CD8-positive, alpha-beta memory T cell (primary cell): ENCODE measurements around the gene FOXP2. TPM values are rescaled to one million over a fixed set of nuclear protein-coding genes. Genes with fewer than 3 reads are reported as not detected.
"Not testable (repeated sequence)": the region's sequence is repeated elsewhere in the genome, so short reads cannot be mapped to it uniquely, and the experiment has no call there.

Experiments used
- CTCF ChIA-PET: fragments of 350-600 bp; sonication (Branson Sonifier 250); formaldehyde crosslinking; loops from one replicate; lab custom pipeline; 2021; ENCODE audit warnings: antibody characterized with exemption; lab: Charles Lee
- POLR2A ChIA-PET: fragments of 350-600 bp; sonication (Branson Sonifier 250); formaldehyde crosslinking; loops from one replicate; lab custom pipeline; 2021; ENCODE audit warnings: antibody characterized with exemption; lab: Charles Lee
- DNase-seq, 5 donors: peaks; one replicate each; pipeline versions ENCODE4 v3.0.0 to v3.0.0-alpha.2; 2020 to 2022; ENCODE audit warnings: mixed read lengths in 1 of 5
- H3K27ac ChIP-seq: one replicate; pipeline ENCODE4 v1.7.0; 2013; ENCODE audit warnings: low read depth, mild to moderate bottlenecking, low read length, moderate library complexity
- H3K27me3 ChIP-seq: 2 replicates; pipeline ENCODE4 v1.7.0; 2013; ENCODE audit warnings: low read length, mild to moderate bottlenecking; ENCODE audit not compliant: insufficient read depth, poor library complexity, severe bottlenecking
- H3K36me3 ChIP-seq: 2 replicates; pipeline ENCODE4 v1.7.0; 2013; ENCODE audit warnings: mild to moderate bottlenecking, low read length, moderate library complexity; ENCODE audit not compliant: insufficient read depth
- H3K4me1 ChIP-seq: 2 replicates; pipeline ENCODE4 v1.7.0; 2013; ENCODE audit warnings: mild to moderate bottlenecking, low read length, moderate library complexity; ENCODE audit not compliant: insufficient read depth
- H3K4me3 ChIP-seq: 2 replicates; pipeline ENCODE4 v1.7.0; 2013; ENCODE audit warnings: mild to moderate bottlenecking, low read length
- H3K9me3 ChIP-seq: 2 replicates; pipeline ENCODE4 v1.7.0; 2013; ENCODE audit warnings: mild to moderate bottlenecking, low read length
- H3K27ac Mint-ChIP-seq, 8 donors: one replicate each; pipeline ENCODE4 v1.8.0; 2020 to 2021; ENCODE audit warnings: mixed read lengths in 8 of 8, mild to moderate bottlenecking in 6 of 8, inconsistent platforms in 3 of 8, moderate library complexity in 3 of 8
- H3K27me3 Mint-ChIP-seq, 2 donors: one replicate each; pipeline ENCODE4 v1.8.0; 2020 to 2021; ENCODE audit warnings: mixed read lengths in 2 of 2, mild to moderate bottlenecking in 1 of 2, moderate library complexity in 1 of 2
- H3K36me3 Mint-ChIP-seq, 3 donors: one replicate each; pipeline ENCODE4 v1.8.0; 2020 to 2021; ENCODE audit warnings: mixed read lengths in 3 of 3, inconsistent platforms in 1 of 3, mild to moderate bottlenecking in 1 of 3
- H3K4me1 Mint-ChIP-seq, 3 donors: one replicate each; pipeline ENCODE4 v1.8.0; 2020 to 2021; ENCODE audit warnings: mixed read lengths in 3 of 3, inconsistent platforms in 1 of 3, mild to moderate bottlenecking in 1 of 3
- H3K4me3 Mint-ChIP-seq, 7 donors: one replicate each; pipeline ENCODE4 v1.8.0; 2020 to 2021; ENCODE audit warnings: mixed read lengths in 7 of 7, mild to moderate bottlenecking in 6 of 7, moderate library complexity in 4 of 7, inconsistent platforms in 2 of 7
- H3K9me3 Mint-ChIP-seq, 5 donors: one replicate each; pipeline ENCODE4 v1.8.0; 2020 to 2022; ENCODE audit warnings: mixed read lengths in 5 of 5, mild to moderate bottlenecking in 3 of 5, moderate library complexity in 2 of 5, inconsistent platforms in 1 of 5
- polyA plus RNA-seq: library from polyadenylated mRNA; unstranded; fragments of 300-500 nt; fragmentation: Illumina TruSeq; gene quantifications from one replicate; pipeline ENCODE4 v1.2.3, GENCODE V29; 2021
- total RNA-seq, 2 experiments: library from RNA; stranded (reverse); gene quantifications; one replicate each; pipeline ENCODE4 v1.2.3, GENCODE V29; 2021

FOXP2 gene
- total and polyA plus RNA-seq, 3 experiments from 2014 or later: not detected

- no peaks in the 10 kb centered on the region for H3K36me3 Mint-ChIP-seq
- no peaks in the 10 kb centered on the region for H3K4me1 ChIP-seq
- no peak for DNase-seq
- no peak overlapping the region for H3K4me3 ChIP-seq
- H3K9me3 Mint-ChIP-seq: no peaks in the 10 kb centered on the region
- H3K27me3 ChIP-seq: no peaks in the 10 kb centered on the region
- H3K27ac ChIP-seq: no peak overlapping the region
- POLR2A ChIA-PET: no interaction called here
- H3K9me3 ChIP-seq: no peaks in the 10 kb centered on the region
- H3K4me1 Mint-ChIP-seq: no peaks in the 10 kb centered on the region
- H3K4me3 Mint-ChIP-seq: no peak overlapping the region
- CTCF ChIA-PET: no interaction called here
- no peaks in the 10 kb centered on the region for H3K27me3 Mint-ChIP-seq
- H3K36me3 ChIP-seq: no peaks in the 10 kb centered on the region
- H3K27ac Mint-ChIP-seq: no peak overlapping the region
Observed at GRCh38 chr7:114428211-114428610, 13.6 kb downstream of the FOXP2 start.

DNA sequence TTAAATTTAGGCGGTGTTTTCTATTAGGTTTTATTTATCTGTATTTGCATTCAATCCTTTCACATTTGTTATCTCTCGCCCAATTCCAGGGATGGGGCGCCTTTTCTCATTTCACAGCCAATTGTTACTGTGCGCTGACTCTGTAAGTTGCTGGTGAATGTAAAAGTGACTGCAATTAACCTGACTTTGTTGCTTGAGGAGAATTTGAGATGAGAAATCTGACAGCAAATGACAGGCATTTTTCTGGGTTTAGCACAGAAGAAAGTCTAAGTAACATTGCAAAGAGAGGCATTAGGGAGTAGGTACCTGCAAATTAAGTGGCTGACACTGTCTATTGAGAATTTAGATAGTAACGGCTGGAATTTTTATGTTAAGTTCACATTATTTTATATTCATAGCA is 16.6 kb downstream of the FOXP2 start:
- H3K4me3 Mint-ChIP-seq: no peak overlapping the region
- H3K27ac ChIP-seq: no peak overlapping the region
- H3K9me3 Mint-ChIP-seq: no peaks in the 10 kb centered on the region
- ChIA-PET POLR2A (no interaction called here), CTCF (no interaction called here)
- no peaks in the 10 kb centered on the region for H3K36me3 Mint-ChIP-seq
- H3K27me3 ChIP-seq: no peaks in the 10 kb centered on the region
- H3K4me1 ChIP-seq: no peaks in the 10 kb centered on the region
- H3K27ac Mint-ChIP-seq: no peak overlapping the region
- no peaks in the 10 kb centered on the region for H3K27me3 Mint-ChIP-seq
- H3K9me3 ChIP-seq: no peaks in the 10 kb centered on the region
- no peak overlapping the region for H3K4me3 ChIP-seq
- no peak for DNase-seq
- no peaks in the 10 kb centered on the region for H3K4me1 Mint-ChIP-seq
- no peaks in the 10 kb centered on the region for H3K36me3 ChIP-seq

DNA sequence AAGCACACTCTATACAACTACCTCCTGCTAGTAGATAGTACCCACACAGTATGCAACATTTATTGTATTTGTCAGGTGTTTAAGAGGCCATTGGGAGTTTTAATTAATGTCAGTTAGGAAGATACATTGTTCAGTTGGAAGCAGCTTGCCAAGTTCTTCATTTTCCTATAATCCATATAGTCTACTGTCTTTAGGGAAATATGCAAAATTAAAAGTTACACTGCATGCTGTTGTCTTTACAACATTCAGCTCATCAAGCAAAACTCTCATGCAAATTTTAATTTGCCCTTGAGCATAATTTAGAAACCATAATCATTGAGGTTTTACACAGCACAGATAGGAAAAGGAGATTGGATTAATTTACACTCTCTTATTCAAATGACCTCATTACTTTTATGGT is 17.4 kb downstream of the FOXP2 start:
- Mint-ChIP-seq H3K36me3 (no peaks in the 10 kb centered on the region), H3K4me3 (no peak overlapping the region), H3K9me3 (no peaks in the 10 kb centered on the region), H3K27me3 (no peaks in the 10 kb centered on the region), H3K27ac (no peak overlapping the region), H3K4me1 (no peaks in the 10 kb centered on the region)
- H3K27ac ChIP-seq: no peak overlapping the region
- no peaks in the 10 kb centered on the region for H3K4me1 ChIP-seq
- POLR2A ChIA-PET: no interaction called here
- H3K27me3 ChIP-seq: no peaks in the 10 kb centered on the region
- CTCF ChIA-PET: no interaction called here
- no peaks in the 10 kb centered on the region for H3K9me3 ChIP-seq
- no peak overlapping the region for H3K4me3 ChIP-seq
- no peaks in the 10 kb centered on the region for H3K36me3 ChIP-seq
- no peak for DNase-seq

DNA sequence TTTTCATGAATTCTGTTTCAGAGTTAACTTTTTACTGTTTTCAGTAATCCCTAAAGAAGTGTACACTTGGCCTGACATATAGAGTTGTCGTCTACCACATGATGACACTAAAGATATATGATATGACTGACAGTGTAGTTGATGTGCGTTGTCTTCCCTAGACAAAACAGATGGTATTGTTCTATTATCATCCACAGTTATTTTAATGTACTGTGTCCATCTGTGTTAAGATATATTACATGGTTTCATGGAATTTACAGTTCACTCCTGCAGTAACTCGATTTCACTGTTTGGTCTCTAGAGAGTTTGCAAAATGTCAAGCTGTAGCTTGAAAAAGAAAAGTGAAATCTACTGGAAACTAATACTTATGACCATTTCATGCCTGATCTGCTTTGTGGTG is 18.1 kb downstream of the FOXP2 start:
- no peaks in the 10 kb centered on the region for H3K36me3 ChIP-seq
- H3K36me3 Mint-ChIP-seq: no peaks in the 10 kb centered on the region
- H3K9me3 ChIP-seq: no peaks in the 10 kb centered on the region
- ChIA-PET POLR2A (no interaction called here), CTCF (no interaction called here)
- H3K27me3 Mint-ChIP-seq: no peaks in the 10 kb centered on the region
- no peaks in the 10 kb centered on the region for H3K4me1 ChIP-seq
- no peak overlapping the region for H3K4me3 ChIP-seq
- H3K27me3 ChIP-seq: no peaks in the 10 kb centered on the region
- H3K27ac Mint-ChIP-seq: no peak overlapping the region
- no peaks in the 10 kb centered on the region for H3K4me1 Mint-ChIP-seq
- DNase-seq: no peak
- H3K27ac ChIP-seq: no peak overlapping the region
- no peak overlapping the region for H3K4me3 Mint-ChIP-seq
- no peaks in the 10 kb centered on the region for H3K9me3 Mint-ChIP-seq

DNA sequence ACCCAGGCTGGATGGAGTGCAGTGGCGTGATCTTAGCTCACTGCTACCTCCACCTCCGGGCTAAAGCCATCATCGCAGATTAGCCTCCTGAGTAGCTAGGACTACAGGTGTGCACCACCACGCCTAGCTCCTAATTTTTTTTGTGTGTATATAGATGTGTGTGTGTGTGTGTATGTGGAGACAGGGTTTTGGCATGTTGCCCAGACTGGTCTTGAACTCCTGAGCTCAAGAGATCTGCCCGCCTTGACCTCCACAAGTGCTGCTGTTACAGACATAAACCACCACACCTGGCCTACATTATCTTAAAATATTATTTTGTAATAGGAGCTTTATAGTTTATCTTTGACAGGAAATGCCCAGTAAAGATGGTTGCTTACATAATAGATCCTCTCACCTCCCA is 25.0 kb downstream of the FOXP2 start:
- Mint-ChIP-seq H3K4me1 (no peaks in the 10 kb centered on the region), H3K27ac (no peak overlapping the region), H3K27me3 (peaks cover 0 to 3% of the 10 kb centered on the region in 2 donors), H3K9me3 (no peaks in the 10 kb centered on the region), H3K36me3 (no peaks in the 10 kb centered on the region), H3K4me3 (no peak overlapping the region)
- Histone ChIP-seq H3K36me3 (no peaks in the 10 kb centered on the region), H3K27me3 (no peaks in the 10 kb centered on the region), H3K4me3 (no peak overlapping the region), H3K27ac (no peak overlapping the region), H3K9me3 (no peaks in the 10 kb centered on the region), H3K4me1 (no peaks in the 10 kb centered on the region)
- DNase-seq: no peak
- CTCF ChIA-PET: no interaction called here
- POLR2A ChIA-PET: no interaction called here

GRCh38 chr7:114440927-114441326 is 26.3 kb downstream of the FOXP2 start:
- H3K27me3 Mint-ChIP-seq, H3K27me3 ChIP-seq: not testable (repeated sequence)

DNA sequence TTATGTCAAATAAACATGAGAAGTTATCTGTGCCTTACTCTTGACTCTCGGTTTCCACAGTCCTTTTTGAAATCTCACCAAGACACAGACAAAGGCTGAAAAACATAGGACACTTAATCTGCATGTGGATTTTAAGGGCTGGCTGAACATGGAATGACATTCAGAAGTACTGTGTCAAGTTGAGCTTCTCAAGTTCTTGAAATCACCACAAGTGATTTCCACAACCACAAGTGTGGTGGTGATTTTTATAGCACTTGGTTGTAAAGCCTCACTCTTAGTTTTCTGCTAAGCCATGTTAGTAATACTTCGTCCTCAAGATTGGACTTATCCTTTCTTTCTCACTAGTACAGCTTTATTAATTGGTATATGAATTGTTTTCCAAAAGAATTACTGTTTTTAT is 29.6 kb downstream of the FOXP2 start:
- Mint-ChIP-seq H3K4me3 (no peak overlapping the region), H3K4me1 (no peaks in the 10 kb centered on the region), H3K9me3 (no peaks in the 10 kb centered on the region), H3K27me3 (peaks cover 0 to 3% of the 10 kb centered on the region in 2 donors), H3K27ac (no peak overlapping the region), H3K36me3 (no peaks in the 10 kb centered on the region)
- ChIA-PET CTCF (no interaction called here), POLR2A (no interaction called here)
- no peak overlapping the region for H3K27ac ChIP-seq
- no peak overlapping the region for H3K4me3 ChIP-seq
- H3K36me3 ChIP-seq: no peaks in the 10 kb centered on the region
- H3K27me3 ChIP-seq: no peaks in the 10 kb centered on the region
- H3K4me1 ChIP-seq: no peaks in the 10 kb centered on the region
- DNase-seq: no peak
- no peaks in the 10 kb centered on the region for H3K9me3 ChIP-seq

More at GRCh38 chr7:114440927-114441326, 26.3 kb downstream of the FOXP2 start:
- H3K4me3 Mint-ChIP-seq, H3K36me3 Mint-ChIP-seq, H3K4me3 ChIP-seq, H3K4me1 ChIP-seq, H3K9me3 ChIP-seq, DNase-seq, H3K4me1 Mint-ChIP-seq, POLR2A ChIA-PET, H3K36me3 ChIP-seq, CTCF ChIA-PET, H3K9me3 Mint-ChIP-seq, H3K27ac ChIP-seq, H3K27ac Mint-ChIP-seq: not testable (repeated sequence)

DNA sequence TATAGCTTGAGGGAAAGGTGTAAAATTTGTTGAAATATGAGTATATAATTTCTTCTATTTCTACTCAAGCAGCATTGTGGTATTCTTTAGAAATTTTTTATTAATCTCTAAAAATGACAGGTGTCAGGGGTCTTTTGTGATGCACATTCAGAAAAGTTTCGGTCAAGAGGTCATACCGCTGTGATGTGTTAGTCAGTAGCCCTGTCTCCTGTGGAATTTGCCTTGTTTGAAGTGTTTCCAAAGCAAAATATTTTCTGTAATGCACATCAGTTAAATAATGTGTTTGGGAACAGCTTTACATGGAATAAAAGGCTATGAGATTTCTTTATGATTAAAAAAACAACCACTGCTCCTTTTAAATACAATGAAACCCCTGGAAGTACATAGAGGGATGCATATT is 35.8 kb downstream of the FOXP2 start:
- no peak overlapping the region for H3K27ac ChIP-seq
- H3K4me1 ChIP-seq: no peaks in the 10 kb centered on the region
- Mint-ChIP-seq H3K36me3 (no peaks in the 10 kb centered on the region), H3K27me3 (no peaks in the 10 kb centered on the region), H3K27ac (no peak overlapping the region), H3K9me3 (peaks cover 0 to 2% (median 0%) of the 10 kb centered on the region in 5 donors), H3K4me3 (no peak overlapping the region), H3K4me1 (no peaks in the 10 kb centered on the region)
- H3K36me3 ChIP-seq: no peaks in the 10 kb centered on the region
- DNase-seq: no peak
- POLR2A ChIA-PET: no interaction called here
- H3K4me3 ChIP-seq: no peak overlapping the region
- H3K27me3 ChIP-seq: no peaks in the 10 kb centered on the region
- CTCF ChIA-PET: no interaction called here
- no peaks in the 10 kb centered on the region for H3K9me3 ChIP-seq

GRCh38 chr7:114459574-114459973 is 45.0 kb downstream of the FOXP2 start:
- no peak overlapping the region for H3K4me3 Mint-ChIP-seq

More at GRCh38 chr7:114459574-114459973, 45.0 kb downstream of the FOXP2 start:
- H3K27ac Mint-ChIP-seq: no peak overlapping the region
- peaks cover 0 to 3% (median 0%) of the 10 kb centered on the region in 5 donors for H3K9me3 Mint-ChIP-seq
- no peak overlapping the region for H3K4me3 ChIP-seq
- ChIA-PET POLR2A (no interaction called here), CTCF (no interaction called here)
- H3K27me3 ChIP-seq: no peaks in the 10 kb centered on the region
- H3K36me3 Mint-ChIP-seq: no peaks in the 10 kb centered on the region
- no peaks in the 10 kb centered on the region for H3K4me1 Mint-ChIP-seq
- no peaks in the 10 kb centered on the region for H3K4me1 ChIP-seq
- no peak overlapping the region for H3K27ac ChIP-seq
- H3K36me3 ChIP-seq: no peaks in the 10 kb centered on the region
- H3K9me3 ChIP-seq: no peaks in the 10 kb centered on the region
- no peak for DNase-seq
- H3K27me3 Mint-ChIP-seq: peaks cover 0 to 5% of the 10 kb centered on the region in 2 donors
